ENCODE measurements around the gene BRCA1.

DNA sequence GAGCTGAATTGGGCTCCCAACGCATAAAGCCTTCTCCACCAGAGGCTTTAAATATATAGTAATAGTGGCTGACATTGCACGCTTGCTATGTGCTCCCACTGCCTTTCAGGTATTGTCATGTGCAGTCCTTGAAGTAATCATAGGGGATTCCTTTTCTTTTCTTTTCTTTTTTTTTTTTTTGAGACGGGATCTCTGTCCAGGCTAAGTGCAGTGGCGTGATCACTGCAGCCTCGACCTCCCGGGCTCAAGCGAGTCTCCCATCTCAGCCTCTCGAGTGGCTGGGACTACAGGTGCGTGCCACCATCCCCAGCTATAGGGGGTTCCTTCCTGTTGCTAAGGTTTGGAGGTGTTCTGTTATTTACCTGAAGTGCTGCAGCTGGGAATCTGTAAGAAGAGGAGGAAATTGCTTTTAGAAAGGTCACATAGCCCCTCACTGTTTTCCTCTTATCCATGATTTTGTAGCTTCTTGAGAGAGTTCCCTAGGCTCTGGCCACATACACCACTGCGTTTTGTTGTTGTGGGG is 126.1 kb downstream of the BRCA1 start:
- TF ChIP-seq CTCF (IDR thresholded peaks at IDR 0.05; ENCODE audit: insufficient read depth, low read depth, low read length) (no peak), EZH2 (IDR thresholded peaks at IDR 0.05; ENCODE audit: insufficient read depth, low read length) (no peak)

Measured in astrocyte (in vitro differentiated cells and primary cell).